ENCODE results near the gene FGF14.

DNA sequence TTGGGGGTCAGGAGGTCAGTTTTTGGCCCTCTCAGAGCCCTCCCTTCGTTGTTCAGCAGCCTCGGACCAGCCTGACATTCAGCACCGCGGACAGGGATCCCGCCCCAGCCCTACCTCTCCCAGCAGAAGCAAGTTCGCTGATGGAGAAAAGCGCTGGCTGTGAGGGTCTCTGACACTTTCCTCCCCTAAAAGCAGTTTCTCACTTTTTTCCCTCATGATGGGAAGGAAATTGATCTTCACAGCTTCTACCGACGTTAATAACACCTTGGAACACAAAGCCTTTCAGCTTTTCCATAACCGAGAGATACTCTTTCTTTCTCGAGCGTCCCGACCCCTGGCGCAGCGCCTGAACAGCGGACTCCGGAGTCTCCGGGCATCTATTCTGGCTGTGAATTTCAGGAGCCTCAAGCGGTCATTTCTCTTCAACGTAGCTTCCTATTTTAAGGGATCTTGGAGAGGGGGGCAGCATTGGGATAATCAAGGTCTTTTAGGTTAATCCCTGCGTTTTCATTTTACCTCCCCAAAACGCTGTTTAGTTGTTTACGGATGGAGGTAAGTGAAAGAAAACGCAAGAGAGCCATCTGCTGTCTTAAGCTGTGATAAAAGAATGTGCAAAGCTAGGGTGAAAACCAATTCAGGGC is 482.2 kb downstream of the FGF14 start:
- TF ChIP-seq, protein P1, sequence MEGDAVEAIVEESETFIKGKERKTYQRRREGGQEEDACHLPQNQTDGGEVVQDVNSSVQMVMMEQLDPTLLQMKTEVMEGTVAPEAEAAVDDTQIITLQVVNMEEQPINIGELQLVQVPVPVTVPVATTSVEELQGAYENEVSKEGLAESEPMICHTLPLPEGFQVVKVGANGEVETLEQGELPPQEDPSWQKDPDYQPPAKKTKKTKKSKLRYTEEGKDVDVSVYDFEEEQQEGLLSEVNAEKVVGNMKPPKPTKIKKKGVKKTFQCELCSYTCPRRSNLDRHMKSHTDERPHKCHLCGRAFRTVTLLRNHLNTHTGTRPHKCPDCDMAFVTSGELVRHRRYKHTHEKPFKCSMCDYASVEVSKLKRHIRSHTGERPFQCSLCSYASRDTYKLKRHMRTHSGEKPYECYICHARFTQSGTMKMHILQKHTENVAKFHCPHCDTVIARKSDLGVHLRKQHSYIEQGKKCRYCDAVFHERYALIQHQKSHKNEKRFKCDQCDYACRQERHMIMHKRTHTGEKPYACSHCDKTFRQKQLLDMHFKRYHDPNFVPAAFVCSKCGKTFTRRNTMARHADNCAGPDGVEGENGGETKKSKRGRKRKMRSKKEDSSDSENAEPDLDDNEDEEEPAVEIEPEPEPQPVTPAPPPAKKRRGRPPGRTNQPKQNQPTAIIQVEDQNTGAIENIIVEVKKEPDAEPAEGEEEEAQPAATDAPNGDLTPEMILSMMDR (IDR thresholded peaks at IDR 0.05): no peak
- TF ChIP-seq POLR2A (IDR thresholded peaks at IDR 0.05): no peak
- TF ChIP-seq POLR2AphosphoS5 (IDR thresholded peaks at IDR 0.05): no peak
